NCI-H2171 treated with DMSO at 0.1 percent for 48 hours (cell line): ENCODE data around the gene SLC13A5.
"Not testable (repeated sequence)": the region's sequence is repeated elsewhere in the genome, so short reads cannot be mapped to it uniquely, and the experiment has no call there.

Experiments used
- DNase-seq: peaks from one replicate; lab custom pipeline; 2025; lab: John Stamatoyannopoulos, UW

The SLC13A5 gene

GRCh38 chr17:6683730-6684459 lies 29.3 kb downstream of the SLC13A5 start:
- no peak for DNase-seq

- no peak for DNase-seq
Measured at GRCh38 chr17:6683081-6683684, 30.0 kb downstream of the SLC13A5 start.

GRCh38 chr17:6682339-6682738 lies 30.8 kb downstream of the SLC13A5 start:
- no peak for DNase-seq

GRCh38 chr17:6681671-6682070 lies 31.5 kb downstream of the SLC13A5 start:
- no peak for DNase-seq

- DNase-seq: no peak
Measured at GRCh38 chr17:6681176-6681575, 32.0 kb downstream of the SLC13A5 start.

- DNase-seq: no peak
Measured at GRCh38 chr17:6679241-6679640, 33.9 kb downstream of the SLC13A5 start.

- no peak for DNase-seq
Measured at GRCh38 chr17:6677946-6678345, 35.2 kb downstream of the SLC13A5 start.

- DNase-seq: no peak
Measured at GRCh38 chr17:6677158-6677831, 35.9 kb downstream of the SLC13A5 start.

- DNase-seq: no peak
Measured at GRCh38 chr17:6676802-6677157, 36.4 kb downstream of the SLC13A5 start.

GRCh38 chr17:6675201-6675825 lies 37.9 kb downstream of the SLC13A5 start:
- no peak for DNase-seq

GRCh38 chr17:6674586-6674985 lies 38.6 kb downstream of the SLC13A5 start:
- DNase-seq: no peak

GRCh38 chr17:6671431-6671830 lies 41.7 kb downstream of the SLC13A5 start:
- no peak for DNase-seq

- no peak for DNase-seq
Measured at GRCh38 chr17:6670999-6671398, 42.2 kb downstream of the SLC13A5 start.

GRCh38 chr17:6670571-6670970 lies 42.6 kb downstream of the SLC13A5 start:
- DNase-seq: no peak

GRCh38 chr17:6669479-6670212 lies 43.5 kb downstream of the SLC13A5 start:
- DNase-seq: no peak

GRCh38 chr17:6668727-6669425 lies 44.3 kb downstream of the SLC13A5 start:
- DNase-seq: no peak

GRCh38 chr17:6668219-6668618 lies 45.0 kb downstream of the SLC13A5 start:
- DNase-seq: no peak

- DNase-seq: no peak
Measured at GRCh38 chr17:6667516-6667915, 45.7 kb downstream of the SLC13A5 start.

- no peak for DNase-seq
Measured at GRCh38 chr17:6666557-6666956, 46.6 kb downstream of the SLC13A5 start.

GRCh38 chr17:6666077-6666521 lies 47.1 kb downstream of the SLC13A5 start:
- peak; percentile 42 for DNase-seq

- not testable (repeated sequence) for DNase-seq
Measured at GRCh38 chr17:6663200-6663599, 50.0 kb downstream of the SLC13A5 start.

GRCh38 chr17:6661464-6661848 lies 51.7 kb downstream of the SLC13A5 start:
- no peak for DNase-seq
